Smooth muscle cell of the brain vasculature (primary cell): ENCODE data around the gene EVA1A.

Source experiments
- DNase-seq: peaks from one replicate; pipeline ENCODE4 v3.0.0-alpha.2; 2012; ENCODE audit warnings: low read depth, low spot score

EVA1A gene

GRCh38 chr2:75447176-75447575, 113.6 kb downstream of the EVA1A start:
- no peak for DNase-seq
